RPMI8226 (cell line): ENCODE measurements around the gene RABEPK.
A peak's percentile ranks its signal among the peaks of the same experiment; 100 is the strongest.
"Not testable (repeated sequence)": the region's sequence is repeated elsewhere in the genome, so short reads cannot be mapped to it uniquely, and the experiment has no call there.

Experiments
- DNase-seq: peaks from one replicate; pipeline ENCODE4 v3.0.0-alpha.2; 2015

Gene RABEPK

DNA sequence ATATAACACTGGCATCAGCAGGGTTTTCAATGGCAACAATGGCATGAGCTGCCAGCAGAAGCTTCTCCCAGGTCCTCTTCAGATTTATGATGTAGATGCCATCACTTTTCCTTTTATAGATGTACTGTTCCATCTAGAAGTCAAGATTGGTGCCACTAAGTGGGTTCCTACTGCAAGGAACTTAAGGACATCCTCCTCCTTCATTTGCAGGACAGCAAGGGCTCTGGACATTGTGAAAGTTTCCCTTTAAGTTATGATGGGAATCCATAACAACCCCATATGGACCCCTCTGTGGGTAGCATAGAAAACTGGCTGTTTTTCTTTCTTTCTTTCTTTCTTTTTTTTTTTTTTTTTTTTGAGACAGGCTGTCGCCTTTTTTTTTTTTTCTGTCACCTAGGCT is 4.8 kb upstream of the RABEPK start:
- DNase-seq = not testable (repeated sequence)

DNA sequence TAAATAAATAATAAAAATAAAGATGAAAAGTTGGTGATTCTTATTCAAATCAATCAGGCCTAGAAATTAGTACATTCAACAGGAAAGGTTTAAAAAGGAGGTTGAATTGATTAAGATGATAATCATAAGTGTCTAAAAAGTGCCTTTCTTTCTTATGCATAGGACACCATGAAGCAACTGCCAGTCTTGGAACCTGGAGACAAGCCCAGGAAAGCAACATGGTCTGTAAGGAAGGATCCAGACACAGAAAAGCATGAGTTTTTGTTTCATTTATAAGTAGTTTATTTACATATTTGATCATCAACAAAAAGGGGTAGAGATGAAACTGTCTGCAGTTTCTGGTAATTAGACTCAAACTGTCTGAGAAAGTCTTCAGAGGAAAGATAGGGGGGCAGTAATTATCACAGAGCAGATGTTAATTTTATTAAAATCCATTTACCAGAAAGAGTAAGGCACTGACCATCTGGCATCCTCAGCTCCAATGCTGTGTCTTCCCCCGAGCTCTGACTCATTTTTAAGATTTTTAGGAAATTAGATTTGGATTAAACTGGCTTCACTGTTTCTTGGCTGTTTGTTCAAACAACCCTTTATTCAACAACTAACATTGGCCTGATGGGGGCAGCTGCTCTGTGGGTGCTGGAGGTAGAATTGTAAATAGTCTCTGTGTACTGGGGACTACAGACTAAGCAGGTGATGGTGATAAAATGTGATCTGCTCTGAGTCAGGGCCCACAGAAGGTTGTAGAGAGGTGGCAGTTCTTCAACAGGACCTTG is 2.7 kb downstream of the RABEPK start:
- no peak for DNase-seq

DNA sequence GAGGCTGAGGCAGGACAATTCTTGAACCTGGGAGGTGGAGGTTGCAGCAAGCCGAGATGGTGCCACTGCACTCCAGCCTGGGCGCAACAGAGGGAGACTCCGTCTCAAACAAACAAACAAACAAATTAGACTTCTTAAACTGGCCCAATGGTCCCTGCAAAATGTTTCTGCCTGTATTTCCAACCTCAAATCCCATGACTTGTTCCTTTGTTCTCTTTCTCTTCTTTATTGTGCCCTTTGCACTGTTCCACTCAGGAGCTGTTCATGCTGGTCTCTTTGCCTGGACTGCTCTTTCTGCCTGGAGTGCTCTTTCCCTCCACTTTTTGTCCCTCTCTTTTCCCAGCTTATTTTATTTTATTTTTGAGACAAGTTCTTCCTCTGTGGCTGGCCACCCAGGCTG is 4.1 kb downstream of the RABEPK start:
- DNase-seq = no peak

DNA sequence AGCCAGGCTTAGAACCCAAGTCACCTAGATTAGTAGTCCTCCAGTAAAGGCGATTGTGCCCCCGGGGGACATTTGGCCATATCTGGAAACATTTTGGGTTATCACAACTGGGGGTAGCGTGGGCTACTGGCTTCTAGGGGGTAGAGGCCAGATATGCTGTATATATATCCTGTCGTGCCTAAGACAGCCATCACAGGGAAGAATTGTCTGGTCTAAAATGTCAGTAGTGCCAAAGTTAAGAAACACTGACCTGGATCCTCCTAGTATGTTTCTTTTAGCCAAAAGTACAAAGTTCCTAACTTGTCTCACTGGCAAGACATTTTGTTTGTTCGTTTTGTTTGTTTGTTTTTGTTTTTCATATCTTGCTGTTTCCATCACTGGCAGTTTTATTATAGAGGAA is 13.8 kb downstream of the RABEPK start:
- DNase-seq = no peak

DNA sequence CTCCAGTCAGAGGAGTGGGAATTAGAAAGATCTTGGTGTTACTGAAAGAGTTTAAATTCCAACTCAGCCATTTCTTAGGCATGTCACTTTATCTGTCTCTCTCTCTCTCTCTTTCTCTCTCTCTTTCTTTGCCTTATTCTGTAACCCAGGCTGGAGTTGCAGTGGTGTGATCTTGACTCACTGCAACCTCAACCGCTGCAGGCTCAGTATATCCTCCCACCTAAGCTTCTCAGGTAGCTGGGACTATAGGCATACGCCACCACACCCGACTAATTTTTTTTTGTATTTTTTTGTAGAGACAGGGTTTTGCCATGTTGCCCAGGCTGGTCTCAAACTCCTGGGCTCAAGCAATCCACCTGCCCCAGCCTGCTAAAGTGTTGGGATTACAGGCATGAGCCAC is 18.3 kb downstream of the RABEPK start:
- no peak for DNase-seq

DNA sequence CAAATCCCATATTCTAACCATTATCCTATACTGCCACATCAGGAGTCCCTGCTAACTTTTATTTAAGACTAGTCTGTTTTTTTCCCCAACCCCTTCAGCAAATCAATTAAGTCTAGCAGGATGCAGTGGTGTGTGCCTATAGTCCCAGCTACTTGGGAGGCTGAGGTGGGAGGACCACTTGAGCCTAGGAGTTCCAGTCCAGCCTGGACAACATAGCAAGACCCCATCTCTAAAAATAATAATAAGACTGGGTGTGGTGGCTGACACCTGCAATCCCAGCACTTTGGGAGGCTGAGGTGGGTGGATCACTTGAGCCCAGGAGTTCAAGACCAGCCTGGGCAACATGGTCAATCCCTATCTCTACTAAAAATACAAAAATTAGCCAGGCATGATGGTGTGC is 24.5 kb downstream of the RABEPK start:
- not testable (repeated sequence) for DNase-seq

DNA sequence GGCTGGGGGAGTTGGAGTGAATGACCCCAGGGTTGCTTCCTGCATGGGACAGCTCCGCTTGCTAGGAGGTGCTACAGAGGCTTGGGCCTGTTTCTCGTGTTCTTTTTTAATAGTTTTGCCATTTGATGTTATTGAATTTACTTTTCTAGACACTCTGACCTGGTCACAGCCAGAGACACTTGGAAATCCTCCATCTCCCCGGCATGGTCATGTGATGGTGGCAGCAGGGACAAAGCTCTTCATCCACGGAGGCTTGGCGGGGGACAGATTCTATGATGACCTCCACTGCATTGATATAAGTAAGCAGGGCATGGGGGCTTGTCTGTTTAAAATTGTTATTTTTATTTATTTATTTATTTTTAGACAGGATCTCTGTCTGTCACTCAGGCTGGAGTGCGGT is 27.4 kb downstream of the RABEPK start:
- DNase-seq = no peak

DNA sequence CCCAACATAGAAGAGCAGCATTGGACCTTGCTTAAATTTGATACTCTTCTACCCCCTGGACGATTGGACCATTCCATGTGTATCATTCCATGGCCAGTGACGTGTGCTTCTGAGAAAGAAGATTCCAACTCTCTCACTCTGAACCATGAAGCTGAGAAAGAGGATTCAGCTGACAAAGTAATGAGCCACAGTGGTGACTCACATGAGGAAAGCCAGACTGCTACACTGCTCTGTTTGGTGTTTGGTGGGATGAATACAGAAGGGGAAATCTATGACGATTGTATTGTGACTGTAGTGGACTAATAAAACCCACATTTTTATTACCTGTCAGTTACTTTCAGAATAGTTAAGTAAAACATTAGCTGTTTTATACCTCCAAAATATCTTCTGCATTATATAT is 33.3 kb downstream of the RABEPK start:
- no peak for DNase-seq

DNA sequence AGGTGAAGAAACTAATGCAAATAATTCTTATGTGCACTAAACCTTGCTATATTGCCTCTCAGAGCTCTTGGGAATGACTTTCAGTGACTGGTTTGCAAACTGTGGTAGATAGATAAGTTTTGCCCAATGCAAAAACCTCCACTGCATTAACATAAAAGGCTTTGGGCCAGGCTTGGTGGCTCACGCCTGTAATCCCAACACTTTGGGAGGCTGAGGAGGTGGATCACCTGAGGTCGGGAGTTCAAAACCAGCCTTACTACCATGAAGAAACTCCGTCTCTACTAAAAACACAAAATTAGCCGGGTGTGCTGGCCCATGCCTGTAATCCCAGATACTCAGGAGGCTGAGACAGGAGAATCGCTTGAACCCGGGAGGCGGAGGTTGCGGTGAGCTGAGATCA is 33.8 kb downstream of the RABEPK start:
- DNase-seq = not testable (repeated sequence)

DNA sequence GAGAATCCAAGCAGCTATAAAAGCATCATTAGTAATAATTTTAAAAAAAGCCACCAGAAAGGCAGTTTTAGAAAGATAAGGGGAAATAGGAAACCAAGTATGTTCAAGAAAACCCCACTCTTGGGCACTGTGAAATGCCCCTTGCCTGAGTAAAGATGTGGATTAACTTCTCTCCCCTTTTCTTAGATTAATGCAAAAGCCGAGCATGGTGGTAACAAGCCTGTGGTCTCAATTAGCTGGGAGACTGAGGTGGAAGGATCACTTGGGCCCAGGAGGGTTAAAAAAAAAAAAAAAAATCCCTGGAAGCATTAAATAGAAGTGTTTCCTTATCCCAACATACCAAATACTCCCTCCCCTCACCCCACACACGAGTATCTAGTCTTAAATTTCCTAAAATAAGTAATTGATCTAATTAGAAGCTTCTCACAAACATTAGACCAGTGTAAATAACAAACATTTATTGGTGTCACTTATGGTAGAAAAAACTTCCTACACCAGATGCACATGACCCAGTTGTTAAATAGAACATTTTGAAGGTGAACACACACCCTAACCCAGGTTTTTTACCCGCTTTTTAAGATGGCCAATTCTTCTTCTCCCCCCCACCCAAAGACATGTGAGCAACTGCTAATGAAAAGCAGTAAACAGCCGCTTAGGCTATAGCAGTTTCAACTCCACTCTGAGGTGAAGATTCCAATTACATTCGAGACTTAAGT is 35.6 kb downstream of the RABEPK start:
- no peak for DNase-seq

DNA sequence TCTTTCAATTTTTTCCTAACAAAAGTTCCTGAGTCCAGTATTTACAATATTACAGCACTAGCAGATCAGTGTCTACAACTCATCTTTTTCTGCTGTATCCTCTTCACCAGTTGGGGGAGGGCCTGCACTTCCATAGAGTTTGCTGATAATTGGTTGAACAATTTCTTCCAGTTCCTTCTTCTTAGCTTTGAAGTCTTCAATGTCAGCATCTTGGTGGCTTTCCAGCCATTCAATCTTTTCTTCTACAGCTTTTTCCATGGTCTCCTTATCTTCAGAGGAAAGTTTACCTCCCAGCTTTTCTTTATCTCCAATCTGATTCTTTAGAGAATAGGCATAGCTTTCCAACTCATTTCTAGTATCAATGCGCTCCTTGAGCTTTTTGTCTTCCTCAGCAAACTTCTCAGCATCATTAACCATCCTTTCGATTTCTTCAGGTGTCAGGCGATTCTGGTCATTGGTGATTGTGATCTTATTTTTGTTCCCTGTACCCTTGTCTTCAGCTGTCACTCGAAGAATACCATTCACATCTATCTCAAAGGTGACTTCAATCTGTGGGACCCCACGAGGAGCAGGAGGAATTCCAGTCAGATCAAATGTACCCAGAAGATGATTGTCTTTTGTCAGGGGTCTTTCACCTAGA is 36.3 kb downstream of the RABEPK start:
- not testable (repeated sequence) for DNase-seq

DNA sequence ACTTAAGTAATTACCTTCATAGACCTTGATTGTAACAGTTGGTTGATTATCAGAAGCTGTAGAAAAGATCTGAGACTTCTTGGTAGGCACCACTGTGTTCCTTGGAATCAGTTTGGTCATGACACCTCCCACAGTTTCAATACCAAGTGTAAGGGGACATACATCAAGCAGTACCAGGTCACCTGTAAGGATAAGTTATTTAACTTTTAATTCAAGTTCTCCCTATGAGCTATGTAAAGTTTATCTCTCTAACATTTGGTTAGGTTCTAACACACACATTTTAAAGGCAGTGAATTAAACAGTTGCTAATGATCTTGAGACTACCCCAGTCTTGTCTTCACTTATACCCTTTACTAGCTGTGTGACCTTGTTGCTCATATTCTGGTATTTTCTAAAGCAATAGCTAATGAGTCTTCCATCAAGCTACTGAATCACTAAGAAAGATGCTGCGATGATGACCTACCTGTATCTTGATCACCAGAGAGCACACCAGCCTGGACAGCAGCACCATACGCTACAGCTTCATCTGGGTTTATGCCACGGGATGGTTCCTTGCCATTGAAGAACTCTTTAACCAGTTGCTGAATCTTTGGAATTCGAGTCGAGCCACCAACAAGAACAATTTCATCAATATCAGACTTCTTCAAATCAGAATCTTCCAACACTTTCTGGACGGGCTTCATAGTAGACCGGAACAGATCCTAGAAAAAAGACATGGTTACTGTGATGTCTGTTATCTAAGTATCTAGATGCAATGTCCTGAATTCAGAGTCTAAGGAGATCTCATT is 38.0 kb downstream of the RABEPK start:
- DNase-seq = no peak

DNA sequence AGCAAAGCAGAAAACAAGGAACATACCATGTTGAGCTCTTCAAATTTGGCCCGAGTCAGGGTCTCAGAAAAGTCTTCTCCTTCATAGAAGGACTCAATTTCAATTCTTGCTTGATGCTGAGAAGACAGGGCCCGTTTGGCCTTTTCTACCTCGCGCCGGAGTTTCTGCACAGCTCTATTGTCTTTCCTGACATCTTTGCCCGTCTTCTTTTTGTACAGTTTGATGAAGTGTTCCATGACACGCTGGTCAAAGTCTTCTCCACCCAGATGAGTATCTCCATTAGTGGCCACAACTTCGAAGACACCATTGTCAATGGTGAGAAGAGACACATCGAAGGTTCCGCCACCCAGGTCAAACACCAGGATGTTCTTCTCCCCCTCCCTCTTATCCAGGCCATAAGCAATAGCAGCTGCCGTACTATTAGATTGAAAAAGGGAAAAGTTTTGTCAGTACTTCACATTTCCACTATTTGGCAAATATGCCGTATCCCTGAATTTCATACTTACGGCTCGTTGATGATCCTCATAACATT is 38.6 kb downstream of the RABEPK start:
- DNase-seq = no peak

DNA sequence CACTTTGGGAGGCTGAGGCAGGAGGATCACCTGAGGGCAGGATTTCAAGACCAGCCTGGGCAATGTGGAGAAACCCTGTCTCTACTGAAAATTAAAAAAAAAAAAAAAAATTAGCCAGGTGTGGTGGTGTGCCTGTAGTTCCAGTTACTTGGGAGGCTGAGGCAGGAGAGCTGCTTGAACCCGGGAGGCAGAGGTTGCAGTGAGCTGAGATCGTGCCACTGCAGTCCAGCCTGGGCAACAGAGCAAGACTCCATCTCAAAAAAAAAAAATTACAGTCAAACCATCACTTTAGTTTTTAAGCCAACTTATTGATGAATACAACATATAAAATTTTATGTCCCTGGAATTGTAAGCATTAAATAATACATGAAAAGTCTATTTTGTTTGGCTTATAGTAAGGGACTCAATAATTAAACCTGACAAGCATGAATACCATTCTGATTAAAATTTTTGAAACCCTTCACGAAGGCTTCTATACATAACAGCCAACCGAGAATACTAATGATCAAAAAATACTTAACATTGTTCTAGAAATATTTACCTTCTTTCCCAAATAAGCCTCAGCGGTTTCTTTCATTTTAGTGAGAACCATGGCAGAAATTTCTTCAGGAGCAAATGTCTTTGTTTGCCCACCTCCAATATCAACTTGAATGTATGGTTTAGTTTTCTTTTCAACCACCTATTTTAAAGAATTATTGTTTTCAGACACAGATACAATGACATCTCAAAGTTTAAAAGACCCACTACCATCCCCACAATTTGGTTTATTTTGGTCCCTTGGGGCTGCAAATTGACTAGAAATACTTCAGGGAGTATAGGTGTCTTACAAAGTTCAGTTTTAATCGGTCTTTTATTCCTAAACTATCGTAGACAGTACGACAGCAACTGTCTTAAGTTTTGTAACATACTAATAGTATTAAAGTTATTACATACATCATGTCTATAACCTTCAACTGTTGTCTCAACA is 39.6 kb downstream of the RABEPK start:
- DNase-seq = no peak

DNA sequence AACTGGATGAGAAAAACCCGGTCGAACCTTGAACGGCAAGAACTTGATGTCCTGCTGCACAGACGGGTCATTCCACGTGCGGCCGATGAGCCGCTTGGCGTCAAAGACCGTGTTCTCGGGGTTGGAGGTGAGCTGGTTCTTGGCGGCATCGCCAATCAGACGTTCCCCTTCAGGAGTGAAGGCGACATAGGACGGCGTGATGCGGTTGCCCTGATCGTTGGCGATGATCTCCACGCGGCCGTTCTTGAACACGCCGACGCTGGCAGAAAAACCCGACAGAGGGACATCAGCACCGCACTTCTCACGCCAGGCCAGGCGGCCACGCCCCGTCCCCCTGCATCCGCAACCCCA is 40.3 kb downstream of the RABEPK start:
- DNase-seq = peak; percentile 64

DNA sequence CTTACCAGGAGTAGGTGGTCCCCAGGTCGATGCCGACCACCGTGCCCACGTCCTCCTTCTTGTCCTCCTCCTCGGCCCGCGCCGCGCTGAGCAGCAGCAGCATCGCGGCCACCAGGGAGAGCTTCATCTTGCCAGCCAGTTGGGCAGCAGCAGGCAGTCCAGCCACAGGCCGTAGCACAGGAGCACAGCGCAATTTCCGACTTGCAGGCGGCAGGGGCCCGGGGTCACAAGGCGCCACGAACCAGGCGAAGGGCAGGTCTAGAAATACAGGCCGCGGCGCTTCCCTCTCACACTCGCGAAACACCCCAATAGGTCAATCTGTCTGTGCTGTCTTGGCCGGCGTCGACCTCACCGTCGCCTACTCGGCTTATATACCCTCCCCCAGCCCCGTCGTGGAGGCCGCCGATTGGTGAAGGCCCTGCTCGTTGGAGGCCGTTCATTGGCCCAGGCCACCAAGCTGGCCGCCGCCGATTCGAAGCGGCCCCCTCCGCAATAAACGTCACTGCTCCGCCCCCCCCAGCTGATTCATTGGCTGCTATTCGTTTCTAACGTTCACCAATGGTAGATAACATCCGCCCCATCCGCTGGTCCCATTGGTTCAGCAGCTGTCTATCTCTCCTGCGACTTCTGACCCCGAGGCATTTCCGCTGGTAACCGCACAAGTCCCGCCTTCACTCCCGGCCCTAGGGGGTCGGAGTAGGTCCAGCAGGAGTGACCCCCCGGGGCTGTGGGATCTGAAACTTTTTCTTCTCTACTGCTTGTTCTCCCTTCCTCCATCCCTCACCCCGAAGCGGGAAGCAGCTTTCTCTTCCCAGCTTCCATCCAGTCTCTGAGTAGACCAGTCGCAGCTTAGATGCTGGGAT is 40.9 kb downstream of the RABEPK start, which contains the start of gene HSPA5:
Gene HSPA5 (minus strand): TSS at position 344 of the 863 bp plus-strand sequence. CDS start 217 bp downstream, at position 127.
- DNase-seq = peak; percentile 100

DNA sequence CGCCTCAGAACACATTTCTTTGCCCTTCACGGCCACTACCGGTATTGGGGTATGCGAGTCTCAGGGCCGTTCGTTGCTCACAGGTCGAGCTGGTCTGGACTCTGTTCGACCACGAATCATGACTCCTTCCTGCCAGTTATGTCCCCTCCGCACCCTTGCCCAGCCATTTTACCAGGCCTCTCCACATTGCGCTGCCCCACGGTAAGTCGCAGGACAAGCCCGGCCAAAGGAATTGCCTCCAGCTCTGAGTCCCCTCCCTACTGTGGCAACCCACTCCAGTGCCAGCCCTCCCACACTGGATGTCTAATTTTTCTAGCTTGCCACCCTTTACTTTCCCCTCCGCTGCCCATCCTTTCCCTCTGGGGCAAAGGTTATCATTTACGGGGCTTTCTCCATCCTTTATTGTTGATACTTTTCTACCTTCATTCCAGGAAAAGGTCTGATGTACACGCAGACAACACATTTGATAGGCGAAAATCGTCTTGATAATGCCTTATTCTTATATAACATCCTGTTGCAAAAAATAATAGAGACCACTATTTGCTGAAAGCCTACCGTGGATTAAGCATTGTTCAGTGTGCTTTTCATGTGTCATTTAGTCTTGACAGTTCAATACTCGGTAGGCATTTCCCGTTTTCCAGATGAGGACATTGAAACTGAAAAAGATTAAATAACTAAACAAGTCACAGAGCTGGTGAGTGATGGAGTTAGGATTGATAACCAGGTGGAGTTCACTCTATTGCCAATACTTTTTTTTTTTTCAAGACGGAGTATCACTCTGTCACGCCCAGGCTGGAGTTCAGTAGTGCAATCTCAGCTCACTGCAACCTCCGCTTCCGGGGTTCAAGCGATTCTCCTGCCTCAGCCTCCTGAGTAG is 41.8 kb downstream of the RABEPK start:
- no peak for DNase-seq

DNA sequence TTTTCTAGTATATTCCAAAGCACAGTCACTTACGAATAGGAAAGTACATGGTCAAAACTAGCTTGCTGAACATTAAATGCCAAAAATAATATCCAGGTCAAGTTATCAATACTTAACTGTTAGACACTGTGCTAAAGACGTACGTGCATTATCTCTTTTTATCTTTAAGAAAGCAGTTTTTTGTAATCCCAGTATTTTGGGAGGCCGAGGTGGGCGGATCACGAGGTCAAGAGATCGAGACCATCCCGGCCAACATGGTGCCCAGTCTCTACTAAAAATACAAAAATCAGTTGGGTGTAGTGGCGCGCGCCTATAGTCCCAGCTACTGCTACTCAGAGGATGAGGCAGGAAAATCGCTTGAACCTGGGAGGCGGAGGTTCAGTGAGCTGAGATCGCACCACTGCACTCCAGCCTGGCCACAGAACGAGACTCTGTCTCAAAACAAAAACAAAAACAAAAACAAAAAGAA is 43.5 kb downstream of the RABEPK start:
- DNase-seq = no peak

DNA sequence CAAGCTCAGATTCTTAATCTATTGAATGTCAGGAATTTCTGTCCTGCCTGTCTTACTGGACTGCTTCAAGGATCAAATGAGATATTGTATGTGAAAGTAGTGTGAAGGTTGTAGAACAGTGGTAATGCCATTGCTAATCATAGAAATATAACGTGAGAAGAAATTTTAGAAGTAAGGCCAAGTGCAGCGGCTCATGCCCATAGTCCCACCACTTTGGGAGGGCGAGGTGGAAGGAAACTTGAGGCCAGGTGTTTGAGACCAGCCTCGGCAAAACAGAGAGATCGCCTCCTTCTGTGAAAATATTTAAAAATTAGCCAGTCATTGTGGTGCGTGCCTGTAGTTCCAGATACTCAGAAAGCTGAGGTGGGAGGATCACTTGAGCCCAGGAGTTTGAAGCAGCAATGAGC is 45.9 kb downstream of the RABEPK start:
- DNase-seq = no peak
